ENCODE results near the gene FAM25C.
"Not testable (repeated sequence)": the region's sequence is repeated elsewhere in the genome, so short reads cannot be mapped to it uniquely, and the experiment has no call there.

FAM25C gene

GRCh38 chr10:47947424-47947823 is 52.2 kb downstream of the FAM25C start:
- not testable (repeated sequence) for DNase-seq
